GM12872 (cell line): ENCODE measurements around the gene SNX21.

Experiments used
- CTCF ChIP-seq: IDR thresholded peaks from 3 replicates; pipeline ENCODE4 v1.5.1; 2011; ENCODE audit warnings: low read depth, mild to moderate bottlenecking, low read length, moderate library complexity; ENCODE audit not compliant: insufficient read depth

The SNX21 gene

DNA sequence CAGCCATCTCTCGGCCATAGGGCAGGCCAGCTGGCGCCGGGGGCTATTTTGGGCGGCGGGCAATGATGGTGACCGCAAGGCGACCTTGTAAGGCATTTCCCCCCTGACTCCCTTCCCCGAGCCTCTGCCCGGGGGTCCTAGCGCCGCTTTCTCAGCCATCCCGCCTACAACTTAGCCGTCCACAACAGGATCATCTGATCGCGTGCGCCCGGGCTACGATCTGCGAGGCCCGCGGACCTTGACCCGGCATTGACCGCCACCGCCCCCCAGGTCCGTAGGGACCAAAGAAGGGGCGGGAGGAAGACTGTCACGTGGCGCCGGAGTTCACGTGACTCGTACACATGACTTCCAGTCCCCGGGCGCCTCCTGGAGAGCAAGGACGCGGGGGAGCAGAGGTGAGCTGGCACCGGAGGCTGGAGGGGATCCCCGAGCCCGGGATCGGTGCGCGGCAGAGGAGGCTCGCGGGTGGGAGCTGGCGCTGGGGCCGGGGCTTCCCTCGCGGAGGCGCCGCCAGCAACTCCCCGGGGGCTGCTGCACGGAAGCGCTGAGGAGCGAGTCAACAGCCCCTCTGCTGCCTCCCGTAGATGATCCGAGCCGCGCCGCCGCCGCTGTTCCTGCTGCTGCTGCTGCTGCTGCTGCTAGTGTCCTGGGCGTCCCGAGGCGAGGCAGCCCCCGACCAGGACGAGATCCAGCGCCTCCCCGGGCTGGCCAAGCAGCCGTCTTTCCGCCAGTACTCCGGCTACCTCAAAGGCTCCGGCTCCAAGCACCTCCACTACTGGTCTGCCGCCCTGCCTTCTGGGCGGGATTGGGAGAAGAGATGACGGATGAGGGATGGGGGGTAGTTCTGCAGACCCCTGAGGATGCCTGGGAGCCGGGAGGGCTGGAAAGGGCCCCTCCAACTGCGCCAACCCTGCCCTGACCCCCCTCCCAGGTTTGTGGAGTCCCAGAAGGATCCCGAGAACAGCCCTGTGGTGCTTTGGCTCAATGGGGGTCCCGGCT lies 57.7 kb downstream of the SNX21 start, which contains the start of the genes CTSA and NEURL2:
CTSA (plus strand) TSS at position 351 of the 999 bp plus-strand sequence; CDS start at position 585, 234 bp downstream.
NEURL2 (minus strand) TSS at position 224 of the 999 bp plus-strand sequence; CDS start at position 7, 217 bp downstream.
- TF ChIP-seq CTCF, result no peak

GRCh38 chr20:45892049-45892825 lies 58.6 kb downstream of the SNX21 start:
- no peak for TF ChIP-seq CTCF
